A549 treated with AZD2906 at 1 μM for 4 hours (cell line): Measurements from ENCODE around the gene ZIC1. TPM values are rescaled to one million over a fixed set of nuclear protein-coding genes. Genes with fewer than 3 reads are reported as not detected.

Experiments used
- total RNA-seq: library from RNA; stranded (reverse); fragments of 200-300 nt; extraction: Qiagen RNA extraction; gene quantifications from 5 replicates; pipeline ENCODE4 v1.2.3, GENCODE V29; 2022

ZIC1 gene
- total RNA-seq, result 0.01 to 0.16 TPM in 2 of 5 replicates, not detected in the others

DNA sequence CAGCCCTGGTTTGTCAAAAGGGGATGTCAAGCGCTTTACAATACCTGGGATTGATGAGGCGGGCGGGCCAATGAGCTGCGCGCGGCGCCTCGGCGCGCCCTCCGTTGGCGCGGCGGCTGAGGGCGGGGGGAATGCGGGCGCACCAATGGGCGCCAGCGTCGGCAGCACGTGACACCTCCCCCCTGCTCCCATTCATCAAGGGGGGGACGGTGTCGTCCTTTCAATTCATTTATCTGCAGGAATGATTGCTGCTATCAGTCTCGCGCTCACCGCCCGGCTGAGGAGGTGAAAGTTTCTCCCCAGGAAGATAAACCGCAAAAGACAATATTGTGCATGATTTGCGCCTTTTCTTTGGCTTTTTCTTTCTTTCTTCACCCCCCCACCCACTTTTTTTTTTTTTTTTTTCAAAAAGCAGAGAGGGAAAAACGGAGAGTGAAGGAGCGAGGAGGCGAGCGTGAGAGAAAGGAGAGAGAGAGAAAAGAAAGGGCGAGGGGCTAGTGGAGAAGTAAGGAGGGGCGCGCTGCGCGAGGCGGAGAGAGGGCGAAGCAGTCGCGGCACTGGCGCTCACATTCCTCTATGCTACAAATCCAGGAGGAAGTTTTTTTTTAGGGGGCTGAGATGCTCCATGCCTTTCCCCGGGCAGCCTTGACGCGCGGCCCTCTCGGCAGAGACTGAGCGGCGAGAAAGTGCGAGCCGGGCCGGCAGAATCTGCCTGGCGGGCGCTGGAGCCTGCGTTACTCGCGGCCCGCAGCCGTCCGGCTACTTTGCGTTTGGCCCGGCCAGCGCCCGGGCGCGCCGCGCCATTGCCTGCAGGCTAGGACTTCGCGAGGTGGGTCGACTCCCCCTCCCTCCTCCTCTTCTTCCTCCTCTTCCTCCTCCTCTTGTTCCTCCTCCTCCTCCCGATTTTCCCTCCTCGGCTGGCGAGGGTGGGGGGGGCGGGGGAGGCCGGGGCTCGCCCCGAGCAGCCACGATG lies at the start of gene ZIC1:
TSS of gene ZIC1 (plus strand) at position 223 of the 973 bp plus-strand sequence. CDS start at position 971, 748 bp downstream.

DNA sequence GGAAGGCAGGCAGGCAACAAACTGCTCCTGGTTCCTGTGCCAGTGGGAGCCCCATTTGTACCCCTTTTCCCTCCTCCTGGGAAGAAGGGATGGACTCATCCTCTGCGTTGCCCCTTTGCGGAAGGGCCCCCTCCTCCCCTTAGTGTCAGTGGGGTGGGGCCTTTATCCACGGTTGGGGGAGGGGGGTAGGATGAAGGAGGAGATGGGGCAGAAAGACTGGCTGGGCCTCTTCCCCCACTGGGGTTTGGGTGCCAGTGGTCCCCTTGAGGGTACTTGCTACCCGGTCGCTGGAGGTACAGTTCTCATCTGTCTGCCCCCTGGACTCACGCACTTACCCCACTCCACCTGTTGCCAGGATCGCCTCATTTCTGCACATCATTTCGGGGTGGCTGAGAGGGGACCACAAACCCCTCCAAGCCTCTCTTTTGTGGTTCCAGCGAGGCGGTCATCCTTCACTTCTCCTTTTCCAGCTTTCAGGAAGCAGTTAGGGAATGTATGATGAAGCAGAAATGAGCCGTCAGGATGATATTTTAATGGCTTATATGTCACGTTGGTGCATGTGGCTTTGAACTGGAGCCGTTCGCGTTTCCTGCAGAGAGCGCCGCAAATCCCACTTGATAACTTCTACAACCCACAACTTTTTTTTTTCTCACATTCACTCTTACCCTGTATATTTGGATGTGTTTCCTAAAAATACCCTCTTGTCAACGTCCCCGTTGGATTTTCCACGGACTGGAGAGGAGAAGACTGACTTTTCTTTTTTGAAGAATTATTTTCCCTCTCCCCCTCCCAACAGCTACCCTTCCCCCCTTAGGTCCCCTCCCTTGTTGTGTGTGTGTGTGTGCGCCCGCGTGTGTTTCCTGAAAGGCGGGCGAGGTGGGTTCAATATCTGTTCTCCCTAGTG lies 2.9 kb upstream of the ZIC1 start, which contains the start of gene ZIC4:
TSS of gene ZIC4 (minus strand) at position 516 of the 904 bp plus-strand sequence. CDS start 3,746 bp downstream, outside the sequence.

Other genes with a start within 250 kb of the ZIC1 start
- not detected in 5 replicates for gene ZIC4, start 2.8 kb upstream of the ZIC1 start, total RNA-seq